ENCODE data around the gene PRMT6.
A peak's percentile ranks its signal among the peaks of the same experiment; 100 is the strongest.
"Not testable (repeated sequence)": the region's sequence is repeated elsewhere in the genome, so short reads cannot be mapped to it uniquely, and the experiment has no call there.

The PRMT6 gene

GRCh38 chr1:107056426-107057196 lies at the start of gene PRMT6:
Gene PRMT6, plus strand, starts transcription at chr1:107056674. Its CDS starts 42 bp downstream, at chr1:107056716.
- peak; percentile 65 for DNase-seq (ENCODE audit: low spot score)

- DNase-seq (ENCODE audit: low spot score) = no peak
Measured at GRCh38 chr1:107009281-107009680, 47.2 kb upstream of the PRMT6 start.

- DNase-seq (ENCODE audit: low spot score) = no peak
Measured at GRCh38 chr1:107010582-107010981, 45.9 kb upstream of the PRMT6 start.

GRCh38 chr1:107016376-107016978 lies 40.0 kb upstream of the PRMT6 start:
- DNase-seq (ENCODE audit: low spot score) = no peak

GRCh38 chr1:107018445-107018844 lies 38.0 kb upstream of the PRMT6 start:
- no peak for DNase-seq (ENCODE audit: low spot score)

- no peak for DNase-seq (ENCODE audit: low spot score)
Measured at GRCh38 chr1:107019166-107019565, 37.3 kb upstream of the PRMT6 start.

- DNase-seq (ENCODE audit: low spot score) = not testable (repeated sequence)
Measured at GRCh38 chr1:107038874-107039273, 17.6 kb upstream of the PRMT6 start.

- DNase-seq (ENCODE audit: low spot score) = not testable (repeated sequence)
Measured at GRCh38 chr1:107044310-107045220, 11.9 kb upstream of the PRMT6 start.

- DNase-seq (ENCODE audit: low spot score) = no peak
Measured at GRCh38 chr1:107047602-107048001, 8.9 kb upstream of the PRMT6 start.

GRCh38 chr1:107048241-107048640 lies 8.2 kb upstream of the PRMT6 start:
- DNase-seq (ENCODE audit: low spot score) = no peak

GRCh38 chr1:107051266-107051665 lies 5.2 kb upstream of the PRMT6 start:
- no peak for DNase-seq (ENCODE audit: low spot score)

- DNase-seq (ENCODE audit: low spot score) = not testable (repeated sequence)
Measured at GRCh38 chr1:107055919-107056425, 502 bp upstream of the PRMT6 start.

- DNase-seq (ENCODE audit: low spot score) = peak; percentile 37
Measured at GRCh38 chr1:107057197-107058133, 991 bp downstream of the PRMT6 start.

- no peak for DNase-seq (ENCODE audit: low spot score)
Measured at GRCh38 chr1:107058245-107059032, 2.0 kb downstream of the PRMT6 start.

GRCh38 chr1:107061886-107062285 lies 5.4 kb downstream of the PRMT6 start:
- DNase-seq (ENCODE audit: low spot score) = no peak

GRCh38 chr1:107073493-107073892 lies 17.0 kb downstream of the PRMT6 start:
- DNase-seq (ENCODE audit: low spot score) = no peak

GRCh38 chr1:107076841-107077240 lies 20.4 kb downstream of the PRMT6 start:
- no peak for DNase-seq (ENCODE audit: low spot score)

- no peak for DNase-seq (ENCODE audit: low spot score)
Measured at GRCh38 chr1:107079249-107079648, 22.8 kb downstream of the PRMT6 start.

GRCh38 chr1:107081102-107081501 lies 24.6 kb downstream of the PRMT6 start:
- DNase-seq (ENCODE audit: low spot score) = no peak

- DNase-seq (ENCODE audit: low spot score) = no peak
Measured at GRCh38 chr1:107091418-107091817, 34.9 kb downstream of the PRMT6 start.
